Stimulated activated naive CD4-positive, alpha-beta T cell (primary cell): ENCODE results near the gene PROC.
"Not testable (repeated sequence)": the region's sequence is repeated elsewhere in the genome, so short reads cannot be mapped to it uniquely, and the experiment has no call there.

Experiments
- DNase-seq, 6 experiments: peaks; one replicate each; lab custom pipeline; 2025; lab: John Stamatoyannopoulos, UW

The PROC gene

DNA sequence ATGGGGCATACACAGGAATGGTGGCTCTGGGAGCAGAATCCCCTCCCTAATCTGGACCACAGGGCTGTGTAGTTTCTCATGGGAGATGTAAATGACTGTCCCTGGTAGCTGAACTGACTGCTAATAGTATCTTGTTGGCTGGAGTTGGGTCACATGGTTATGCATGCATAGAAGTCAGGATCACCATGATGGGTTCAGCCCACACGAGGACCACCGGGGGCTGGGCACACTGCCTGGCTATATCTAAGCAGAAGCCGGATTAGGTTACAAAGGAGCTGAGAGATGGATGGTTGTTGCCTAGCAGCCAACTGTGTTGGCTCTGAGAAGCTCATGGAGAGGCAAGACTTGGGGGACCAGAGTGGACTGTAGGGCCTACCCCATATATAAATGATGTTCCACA is 23.7 kb upstream of the PROC start:
- DNase-seq: no peak

DNA sequence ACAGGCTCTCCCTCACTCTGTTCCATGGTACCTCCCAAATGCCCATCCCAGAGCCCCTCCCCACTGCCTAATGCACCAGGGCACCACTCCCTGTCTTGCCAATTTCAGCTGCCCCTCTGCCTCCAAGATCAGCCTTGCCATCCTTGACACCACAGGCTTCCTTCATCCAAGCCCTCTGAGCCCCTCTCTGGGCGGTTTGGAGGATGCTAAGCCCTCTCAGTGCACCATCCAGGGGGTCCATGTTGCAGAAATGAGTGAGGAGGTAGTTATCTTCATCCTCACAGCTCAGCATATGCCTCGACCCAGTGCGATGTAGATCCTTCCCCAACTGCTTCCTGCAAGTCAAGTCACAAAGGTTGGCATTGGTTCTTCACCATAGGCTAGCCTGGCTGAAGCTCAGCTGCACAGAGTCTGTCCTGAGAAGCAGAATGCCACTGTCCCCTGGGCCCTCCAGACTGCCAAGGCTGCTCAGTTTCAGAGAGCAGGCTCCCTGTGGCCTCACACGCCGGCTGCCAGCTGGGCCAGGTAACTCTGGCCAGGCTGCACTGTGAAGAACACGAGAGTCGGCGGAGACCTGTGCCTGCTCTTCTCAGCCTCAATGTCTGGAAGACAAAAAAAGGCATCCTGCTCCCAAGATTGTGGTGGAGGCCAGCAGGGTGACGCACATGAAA is 20.5 kb upstream of the PROC start:
- DNase-seq: no peak

DNA sequence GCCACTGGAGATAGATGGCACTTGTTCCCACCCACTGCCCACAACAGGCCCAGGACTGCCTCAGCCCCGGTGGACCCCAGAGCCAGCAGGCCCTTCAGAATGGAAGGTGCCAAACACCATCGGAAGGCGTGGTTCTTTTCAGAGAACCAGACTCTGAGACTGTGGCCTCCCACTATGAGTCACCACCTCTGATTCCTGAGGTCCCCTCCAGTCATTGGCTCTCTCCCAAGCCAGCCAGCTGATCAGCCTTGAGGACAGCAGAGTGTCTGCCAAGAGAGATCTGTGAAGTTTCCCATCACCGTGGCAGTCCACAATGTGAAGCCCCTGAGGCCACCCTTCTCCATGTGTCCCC is 20.0 kb upstream of the PROC start:
- no peak for DNase-seq

GRCh38 chr2:127400533-127400896 is 17.7 kb upstream of the PROC start:
- no peak for DNase-seq

DNA sequence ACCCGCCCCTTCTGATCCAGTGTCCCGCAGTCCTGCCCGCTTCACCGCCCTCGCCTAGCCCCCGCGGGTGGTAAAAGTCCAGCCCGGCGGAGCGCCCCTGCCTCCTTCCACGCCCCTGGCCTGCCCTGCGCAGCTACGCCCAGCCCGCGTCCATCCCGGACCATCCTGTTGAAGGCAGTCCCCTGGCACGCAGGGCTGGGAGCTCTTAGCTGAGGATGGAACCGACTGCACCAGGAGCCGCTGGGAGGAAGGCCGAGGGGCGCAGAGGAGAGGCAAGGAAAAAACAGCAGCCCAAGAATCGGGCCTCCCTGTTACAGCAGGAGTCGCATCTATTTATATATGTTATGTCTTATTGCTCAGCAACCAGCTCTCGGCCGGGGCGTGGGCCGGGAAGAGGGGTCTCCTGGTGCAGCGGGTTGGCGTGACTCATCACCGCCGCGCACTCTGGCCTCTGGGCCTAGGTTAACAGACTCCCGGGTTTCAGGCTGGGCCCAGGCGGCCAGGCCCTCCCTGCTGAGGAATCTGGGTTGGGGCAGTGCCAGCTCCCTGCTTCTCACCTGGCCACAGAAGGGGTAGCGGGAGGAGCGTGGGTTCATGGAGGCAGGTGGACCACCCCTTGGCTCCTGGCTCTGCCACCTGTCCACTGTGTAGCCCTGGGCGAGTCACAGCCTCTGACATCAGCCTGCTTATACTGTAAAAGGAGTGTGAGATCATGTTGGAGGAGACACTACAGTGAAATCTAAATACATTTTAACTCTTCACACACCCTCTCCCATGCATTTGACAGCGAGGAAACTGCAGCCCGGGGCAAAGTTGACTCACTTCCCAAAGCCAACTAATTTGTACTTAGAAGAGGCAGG is 17.1 kb upstream of the PROC start:
- DNase-seq: no peak

GRCh38 chr2:127401757-127402695 is 16.2 kb upstream of the PROC start:
- DNase-seq: no peak

GRCh38 chr2:127403460-127403859 is 14.8 kb upstream of the PROC start:
- no peak for DNase-seq

- no peak for DNase-seq
Measured at GRCh38 chr2:127404466-127405254, 13.6 kb upstream of the PROC start.

- DNase-seq: no peak
Measured at GRCh38 chr2:127405255-127405610, 13.0 kb upstream of the PROC start.

DNA sequence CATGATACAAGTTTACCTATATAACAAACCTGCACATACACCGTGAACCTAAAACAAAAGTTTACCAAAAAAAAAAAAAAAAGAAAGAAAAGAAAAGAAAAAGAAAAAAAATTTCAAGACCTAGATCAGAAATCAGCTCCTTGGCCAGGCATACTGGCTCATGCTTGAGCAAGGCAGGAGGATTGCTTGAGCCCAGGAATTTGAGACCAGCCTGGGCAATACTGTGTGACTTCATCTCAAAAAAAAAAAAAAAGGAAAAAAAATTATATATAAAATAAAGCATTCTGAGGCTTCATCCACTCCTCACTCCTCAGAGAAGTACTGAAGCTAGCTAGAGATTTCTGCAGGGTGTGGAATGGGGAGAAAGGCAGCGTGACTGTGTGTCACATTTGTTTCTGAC is 11.8 kb upstream of the PROC start:
- DNase-seq: no peak

GRCh38 chr2:127407091-127407490 is 11.1 kb upstream of the PROC start:
- DNase-seq: no peak

DNA sequence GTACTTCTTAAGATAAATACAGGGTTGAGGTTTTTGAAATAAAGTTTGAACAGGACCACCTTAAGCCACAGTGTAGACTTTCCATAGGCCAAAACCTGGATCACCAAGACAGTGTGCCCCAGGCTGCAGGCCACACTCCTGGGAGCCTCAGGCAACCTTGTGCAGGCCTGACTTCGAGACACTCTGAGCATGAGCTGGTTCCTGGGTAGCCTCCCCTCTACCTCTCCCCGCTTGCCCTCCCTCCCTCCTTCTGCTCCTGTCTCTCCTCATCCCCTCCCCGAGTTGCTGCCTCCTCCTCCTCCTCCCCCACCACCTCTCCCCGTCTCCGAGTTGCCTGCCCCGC is 10.6 kb upstream of the PROC start:
- no peak for DNase-seq

- peak; percentile 34 to 82 (median 66) for DNase-seq
Measured at GRCh38 chr2:127408004-127408806, 10.0 kb upstream of the PROC start.

- no peak for DNase-seq
Measured at GRCh38 chr2:127408807-127409099, 9.5 kb upstream of the PROC start.

GRCh38 chr2:127409716-127410115 is 8.5 kb upstream of the PROC start:
- not testable (repeated sequence) for DNase-seq

DNA sequence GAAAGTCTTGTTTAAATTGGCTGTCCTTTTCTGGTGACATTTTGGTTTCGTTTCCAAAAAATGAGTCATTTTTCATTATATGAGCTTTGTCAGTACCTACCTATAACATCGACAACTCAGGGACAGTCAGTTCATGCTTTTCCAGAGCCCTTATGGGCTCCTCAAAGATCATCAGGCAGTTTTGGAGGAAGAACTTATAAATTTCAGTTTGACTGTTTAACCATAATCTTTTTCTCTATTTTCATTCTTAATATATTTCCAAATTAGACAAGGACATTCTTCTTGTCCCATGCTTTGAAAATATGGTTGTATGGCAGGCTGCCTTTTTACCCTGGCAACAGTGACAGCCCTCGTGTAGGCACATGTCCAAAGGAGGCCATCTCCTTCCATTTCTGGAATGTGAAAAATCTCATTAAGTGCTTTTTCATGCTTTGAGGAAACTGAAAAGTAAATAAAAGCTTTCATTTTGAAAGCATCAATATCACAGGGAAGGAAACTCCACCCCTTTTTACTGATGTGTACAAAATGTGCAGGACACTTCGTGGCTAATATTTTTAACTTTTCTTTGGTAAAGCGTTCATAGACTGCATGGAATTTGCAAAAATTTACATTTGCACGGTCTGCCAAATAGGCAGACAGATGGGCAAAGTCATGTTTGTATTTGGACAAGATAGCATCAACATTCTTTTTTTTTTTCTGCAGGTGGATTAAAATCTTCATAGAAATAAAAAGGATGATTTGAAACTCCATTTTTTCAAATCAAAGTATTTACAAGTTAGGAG is 7.2 kb upstream of the PROC start:
- DNase-seq: no peak

DNA sequence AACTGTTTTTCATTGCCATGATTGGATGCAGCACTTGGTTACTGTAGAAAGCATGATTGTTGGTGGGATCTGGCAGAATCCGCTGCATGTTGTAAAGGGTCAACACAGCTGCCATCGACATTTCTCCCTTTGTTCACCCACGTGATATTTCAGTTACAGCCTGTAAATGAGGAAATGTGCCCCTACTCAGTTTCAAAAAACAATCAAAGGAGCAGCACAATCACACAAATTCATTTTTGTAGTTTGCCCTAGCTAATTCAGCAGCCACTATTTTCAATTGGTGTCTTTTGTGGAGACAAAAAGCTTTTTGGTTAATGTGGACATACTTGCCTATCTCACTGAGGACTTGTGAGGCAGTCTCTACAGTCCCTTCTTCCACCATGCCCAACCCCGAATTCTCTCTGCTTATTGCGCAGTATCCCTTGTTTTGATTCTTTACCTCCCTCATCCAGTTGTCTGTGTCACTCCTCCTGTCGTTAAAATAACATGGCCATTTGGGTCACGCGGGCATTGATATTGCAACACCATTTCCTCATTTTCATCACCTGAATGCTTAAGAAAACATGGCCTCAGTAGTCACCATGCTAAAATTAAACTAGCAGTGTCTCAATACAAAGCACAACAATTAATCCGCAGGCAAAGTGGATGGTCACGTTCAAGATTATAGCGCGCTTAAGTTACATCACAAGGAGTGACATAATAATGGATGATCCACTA is 6.4 kb upstream of the PROC start:
- no peak for DNase-seq

DNA sequence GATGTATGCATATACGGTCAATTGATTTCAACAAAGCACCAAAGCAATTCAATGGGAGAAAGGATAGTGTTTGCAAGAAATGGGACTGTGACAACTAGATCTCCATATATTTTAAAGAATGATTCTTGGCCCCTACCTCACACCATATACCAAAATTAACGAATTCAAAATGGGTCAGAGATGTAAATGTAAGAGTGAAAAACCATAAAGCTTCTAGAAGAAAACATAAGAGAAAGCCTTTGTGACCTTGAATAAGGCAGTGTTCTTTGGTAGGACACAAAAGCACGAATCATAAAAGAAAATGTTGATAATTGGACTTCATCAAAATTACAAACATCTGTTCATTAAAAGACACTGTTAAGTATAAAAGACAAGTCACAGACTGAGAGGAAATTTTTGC is 5.0 kb upstream of the PROC start:
- DNase-seq: no peak

DNA sequence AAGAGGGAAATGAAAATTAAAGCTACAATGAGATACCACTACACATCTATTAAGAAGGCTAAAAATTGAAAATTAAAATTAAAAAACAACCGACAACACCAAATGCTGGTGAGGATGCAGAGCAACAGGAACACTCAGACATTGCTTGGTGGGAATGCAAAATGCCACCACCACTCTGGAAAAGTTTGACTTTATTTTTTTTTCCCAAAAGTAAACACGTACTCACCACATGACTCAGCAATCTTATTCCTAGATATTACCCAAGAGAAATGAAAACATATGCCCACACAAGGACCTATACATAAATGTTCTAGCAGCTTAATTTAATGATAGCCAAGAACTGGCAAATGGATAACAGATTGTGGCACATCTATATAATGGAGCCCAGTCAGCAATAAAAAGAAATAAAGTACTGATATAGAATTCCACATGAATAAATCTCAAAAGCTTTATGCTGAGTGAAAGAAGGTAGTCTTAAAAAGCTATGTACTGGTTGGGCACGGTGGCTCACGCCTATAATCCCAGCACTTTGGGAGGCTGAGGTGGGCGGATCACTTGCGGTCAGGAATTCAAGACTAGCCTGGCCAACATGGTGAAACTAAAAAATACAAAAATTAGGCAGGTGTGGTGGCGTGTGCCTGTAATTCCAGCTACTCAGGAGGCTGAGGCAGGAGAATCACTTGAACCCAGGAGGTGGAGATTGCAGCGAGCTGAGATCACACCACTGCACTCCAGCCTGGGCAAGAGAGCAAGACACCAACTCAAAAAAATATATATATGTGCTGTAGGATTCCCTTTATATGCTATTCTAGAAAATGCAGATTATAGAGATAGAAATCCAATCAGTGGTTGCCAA is 4.2 kb upstream of the PROC start:
- no peak for DNase-seq
